ENCODE data around the gene ALKBH3.

The ALKBH3 gene

DNA sequence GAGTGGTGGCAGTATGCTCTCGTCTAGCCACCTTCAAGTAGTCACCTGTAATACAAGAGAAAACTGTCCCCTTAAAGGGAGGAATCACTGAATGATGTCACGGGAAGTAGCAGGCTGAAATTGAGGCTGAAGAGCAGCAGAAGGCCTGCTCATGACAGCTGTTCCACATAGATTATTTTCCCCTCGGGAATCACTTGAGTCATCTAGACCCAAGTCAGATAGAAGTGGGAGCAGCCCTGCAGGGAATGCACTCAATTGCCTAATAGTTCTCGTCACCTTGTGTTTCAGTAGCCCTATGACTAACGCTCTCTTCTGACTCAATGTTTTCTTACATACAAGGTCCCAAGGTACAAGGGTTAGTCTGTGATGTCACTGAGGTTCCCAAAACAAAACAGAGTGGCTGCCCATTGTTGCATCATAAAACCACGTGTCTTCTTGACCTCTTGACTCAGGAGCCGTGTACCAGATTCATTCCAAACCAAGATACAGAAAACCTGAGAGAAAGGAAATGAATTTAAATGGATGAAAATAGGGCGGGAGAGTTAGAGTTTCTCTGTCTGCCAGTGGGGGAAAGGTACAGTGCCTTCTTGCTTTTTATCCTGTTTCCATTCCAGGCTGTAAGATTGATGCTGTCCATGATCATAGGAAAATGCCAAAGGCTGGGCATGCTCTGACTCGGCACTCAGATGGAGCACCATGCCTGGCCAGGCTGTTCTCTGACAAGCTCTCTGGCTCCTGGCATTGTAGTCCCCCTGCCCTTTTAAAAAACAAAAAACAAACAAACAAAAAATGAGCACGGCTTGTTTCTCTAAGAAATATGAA lies 40.2 kb downstream of the ALKBH3 start:
- DNase-seq: peak; percentile 62
- Histone ChIP-seq H2BK15ac (replicated peaks; ENCODE audit: low read depth) (no peak overlapping the region), H3K36me3 (ENCODE audit: control insufficient read depth, insufficient read depth, low read length) (no peaks in the 10 kb centered on the region), H3K4me2 (ENCODE audit: low read length) (no peak overlapping the region), H3K79me1 (ENCODE audit: low read length) (no peaks in the 10 kb centered on the region), H3K4me1 (ENCODE audit: control insufficient read depth, low read depth, low read length) (no peaks in the 10 kb centered on the region), H3K27me3 (ENCODE audit: insufficient read depth, low read length, poor library complexity) (no peaks in the 10 kb centered on the region), H3K79me2 (ENCODE audit: control insufficient read depth, insufficient read depth, low read length) (no peaks in the 10 kb centered on the region), H4K5ac (ENCODE audit: low read length) (no peak overlapping the region), H3K9ac (ENCODE audit: low read length) (no peak overlapping the region), H3K4me3 (ENCODE audit: low read length) (no peak overlapping the region), H4K8ac (ENCODE audit: low read depth, low read length) (no peak overlapping the region), H2BK120ac (ENCODE audit: low read depth, low read length) (no peak overlapping the region), H3K23ac (ENCODE audit: low read length) (no peak overlapping the region), H2AK5ac (ENCODE audit: low read length) (no peak overlapping the region), H3K4ac (ENCODE audit: low read depth, low read length) (no peak overlapping the region), H3K18ac (ENCODE audit: low read length) (no peak overlapping the region), H3K56ac (ENCODE audit: low read length) (no peak overlapping the region), H3K27ac (ENCODE audit: low read depth, low read length) (no peak overlapping the region), H2BK5ac (ENCODE audit: low read length) (no peak overlapping the region)
- WGBS (ENCODE audit: extremely low coverage, insufficient coverage, low lambda C conversion rate): no CpG with 5 or more reads among the region's 10 CpGs

DNA sequence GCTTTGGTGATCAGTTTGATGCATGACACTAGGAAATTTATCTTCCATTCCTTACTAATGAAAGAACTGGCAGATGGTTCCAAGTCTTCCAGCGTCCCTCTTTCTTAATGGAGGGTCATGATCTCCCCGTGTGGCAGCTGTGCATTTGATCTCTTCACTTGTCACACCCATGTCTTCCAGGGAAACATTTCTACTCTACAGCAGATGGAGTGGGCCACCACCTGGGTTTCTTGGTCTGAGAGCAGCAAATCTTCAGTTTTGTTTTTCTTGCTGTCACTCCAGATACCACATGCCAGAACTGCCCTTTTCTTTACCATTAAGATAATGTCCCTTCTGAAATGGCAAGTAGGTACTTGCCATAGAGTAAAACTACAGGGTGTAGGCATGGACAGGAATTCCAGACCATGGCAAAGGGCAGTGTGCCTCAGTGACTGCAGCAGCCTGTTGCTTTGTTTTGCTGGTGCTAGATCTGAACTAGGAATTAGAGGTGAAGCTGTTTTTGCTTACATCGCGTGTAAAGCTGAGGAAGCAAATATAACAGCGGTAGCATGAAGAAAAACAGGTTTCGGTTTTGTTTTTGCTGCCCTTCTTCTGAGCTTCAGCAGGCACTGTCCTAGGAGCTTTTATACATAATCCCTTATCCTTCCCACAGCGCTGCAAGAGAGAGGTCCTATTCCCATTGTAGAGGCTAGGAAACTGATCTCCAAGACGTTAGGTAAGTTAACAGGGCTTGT lies 41.1 kb downstream of the ALKBH3 start:
- Histone ChIP-seq H2BK15ac (replicated peaks; ENCODE audit: low read depth) (no peak overlapping the region), H2BK120ac (ENCODE audit: low read depth, low read length) (no peak overlapping the region), H3K9ac (ENCODE audit: low read length) (no peak overlapping the region), H3K4me3 (ENCODE audit: low read length) (no peak overlapping the region), H3K4me1 (ENCODE audit: control insufficient read depth, low read depth, low read length) (no peaks in the 10 kb centered on the region), H3K36me3 (ENCODE audit: control insufficient read depth, insufficient read depth, low read length) (no peaks in the 10 kb centered on the region), H2AK5ac (ENCODE audit: low read length) (no peak overlapping the region), H3K27ac (ENCODE audit: low read depth, low read length) (no peak overlapping the region), H3K4me2 (ENCODE audit: low read length) (no peak overlapping the region), H3K79me2 (ENCODE audit: control insufficient read depth, insufficient read depth, low read length) (no peaks in the 10 kb centered on the region), H3K23ac (ENCODE audit: low read length) (no peak overlapping the region), H4K8ac (ENCODE audit: low read depth, low read length) (no peak overlapping the region), H4K5ac (ENCODE audit: low read length) (no peak overlapping the region), H2BK5ac (ENCODE audit: low read length) (no peak overlapping the region), H3K18ac (ENCODE audit: low read length) (no peak overlapping the region), H3K27me3 (ENCODE audit: insufficient read depth, low read length, poor library complexity) (no peaks in the 10 kb centered on the region), H3K56ac (ENCODE audit: low read length) (no peak overlapping the region), H3K79me1 (ENCODE audit: low read length) (no peaks in the 10 kb centered on the region), H3K4ac (ENCODE audit: low read depth, low read length) (no peak overlapping the region)
- no CpG with 5 or more reads among the region's 8 CpGs for WGBS (ENCODE audit: extremely low coverage, insufficient coverage, low lambda C conversion rate)
- no peak for DNase-seq

DNA sequence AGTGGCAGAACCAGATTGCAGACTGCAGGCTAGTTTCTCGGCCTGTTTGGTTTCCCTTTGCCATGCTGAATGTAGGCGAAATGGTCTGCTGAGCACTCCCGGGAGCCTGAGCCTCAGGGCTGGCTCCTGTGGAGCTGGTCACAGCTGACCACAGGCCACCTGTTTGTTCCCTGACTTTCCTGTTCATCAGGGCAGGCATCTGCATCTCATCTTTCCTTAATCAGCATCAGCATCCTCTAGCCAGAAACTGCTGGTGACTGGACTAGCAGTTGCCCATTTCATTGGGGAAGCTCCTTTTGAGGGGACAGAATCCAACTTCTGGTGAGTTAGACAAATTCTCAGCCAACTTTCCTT lies 41.6 kb downstream of the ALKBH3 start:
- WGBS (ENCODE audit: extremely low coverage, insufficient coverage, low lambda C conversion rate): no CpG with 5 or more reads among the region's 3 CpGs
- Histone ChIP-seq H3K4me2 (ENCODE audit: low read length) (no peak overlapping the region), H3K56ac (ENCODE audit: low read length) (no peak overlapping the region), H3K4ac (ENCODE audit: low read depth, low read length) (no peak overlapping the region), H4K8ac (ENCODE audit: low read depth, low read length) (no peak overlapping the region), H3K79me1 (ENCODE audit: low read length) (no peaks in the 10 kb centered on the region), H2BK15ac (replicated peaks; ENCODE audit: low read depth) (no peak overlapping the region), H3K18ac (ENCODE audit: low read length) (no peak overlapping the region), H3K4me1 (ENCODE audit: control insufficient read depth, low read depth, low read length) (no peaks in the 10 kb centered on the region), H2BK5ac (ENCODE audit: low read length) (no peak overlapping the region), H3K9ac (ENCODE audit: low read length) (no peak overlapping the region), H3K36me3 (ENCODE audit: control insufficient read depth, insufficient read depth, low read length) (no peaks in the 10 kb centered on the region), H3K27ac (ENCODE audit: low read depth, low read length) (no peak overlapping the region), H3K4me3 (ENCODE audit: low read length) (no peak overlapping the region), H3K23ac (ENCODE audit: low read length) (no peak overlapping the region), H4K5ac (ENCODE audit: low read length) (no peak overlapping the region), H2AK5ac (ENCODE audit: low read length) (no peak overlapping the region), H3K79me2 (ENCODE audit: control insufficient read depth, insufficient read depth, low read length) (no peaks in the 10 kb centered on the region), H2BK120ac (ENCODE audit: low read depth, low read length) (no peak overlapping the region), H3K27me3 (ENCODE audit: insufficient read depth, low read length, poor library complexity) (no peaks in the 10 kb centered on the region)
- DNase-seq: no peak

GRCh38 chr11:43922744-43923405 lies 42.2 kb downstream of the ALKBH3 start:
- no peak for DNase-seq
- H3K18ac ChIP-seq (ENCODE audit: low read length): no peak overlapping the region

GRCh38 chr11:43923406-43924111 lies 42.9 kb downstream of the ALKBH3 start:
- Histone ChIP-seq H3K23ac (ENCODE audit: low read length) (no peak overlapping the region), H2AK5ac (ENCODE audit: low read length) (no peak overlapping the region), H3K4me2 (ENCODE audit: low read length) (no peak overlapping the region), H3K27ac (ENCODE audit: low read depth, low read length) (no peak overlapping the region), H3K36me3 (ENCODE audit: control insufficient read depth, insufficient read depth, low read length) (no peaks in the 10 kb centered on the region), H3K4ac (ENCODE audit: low read depth, low read length) (no peak overlapping the region), H3K79me1 (ENCODE audit: low read length) (no peaks in the 10 kb centered on the region), H4K8ac (ENCODE audit: low read depth, low read length) (no peak overlapping the region), H3K56ac (ENCODE audit: low read length) (no peak overlapping the region), H3K4me3 (ENCODE audit: low read length) (no peak overlapping the region), H2BK5ac (ENCODE audit: low read length) (no peak overlapping the region), H3K18ac (ENCODE audit: low read length) (no peak overlapping the region), H3K27me3 (ENCODE audit: insufficient read depth, low read length, poor library complexity) (no peaks in the 10 kb centered on the region), H2BK15ac (replicated peaks; ENCODE audit: low read depth) (no peak overlapping the region), H3K79me2 (ENCODE audit: control insufficient read depth, insufficient read depth, low read length) (no peaks in the 10 kb centered on the region), H3K4me1 (ENCODE audit: control insufficient read depth, low read depth, low read length) (no peaks in the 10 kb centered on the region), H2BK120ac (ENCODE audit: low read depth, low read length) (no peak overlapping the region), H4K5ac (ENCODE audit: low read length) (no peak overlapping the region), H3K9ac (ENCODE audit: low read length) (no peak overlapping the region)
- no CpG with 5 or more reads among the region's 8 CpGs for WGBS (ENCODE audit: extremely low coverage, insufficient coverage, low lambda C conversion rate)
- DNase-seq: peak; percentile 73

More at GRCh38 chr11:43922744-43923405, 42.2 kb downstream of the ALKBH3 start:
- Histone ChIP-seq H2BK15ac (replicated peaks; ENCODE audit: low read depth) (no peak overlapping the region), H3K9ac (ENCODE audit: low read length) (no peak overlapping the region), H3K56ac (ENCODE audit: low read length) (no peak overlapping the region), H4K5ac (ENCODE audit: low read length) (no peak overlapping the region), H3K4me3 (ENCODE audit: low read length) (no peak overlapping the region), H3K4me1 (ENCODE audit: control insufficient read depth, low read depth, low read length) (no peaks in the 10 kb centered on the region), H2BK120ac (ENCODE audit: low read depth, low read length) (no peak overlapping the region), H3K79me1 (ENCODE audit: low read length) (no peaks in the 10 kb centered on the region), H3K79me2 (ENCODE audit: control insufficient read depth, insufficient read depth, low read length) (no peaks in the 10 kb centered on the region), H2BK5ac (ENCODE audit: low read length) (no peak overlapping the region), H3K4ac (ENCODE audit: low read depth, low read length) (no peak overlapping the region), H2AK5ac (ENCODE audit: low read length) (no peak overlapping the region), H3K27me3 (ENCODE audit: insufficient read depth, low read length, poor library complexity) (no peaks in the 10 kb centered on the region), H3K36me3 (ENCODE audit: control insufficient read depth, insufficient read depth, low read length) (no peaks in the 10 kb centered on the region), H3K23ac (ENCODE audit: low read length) (no peak overlapping the region), H3K4me2 (ENCODE audit: low read length) (no peak overlapping the region), H4K8ac (ENCODE audit: low read depth, low read length) (no peak overlapping the region), H3K27ac (ENCODE audit: low read depth, low read length) (no peak overlapping the region)
- WGBS (ENCODE audit: extremely low coverage, insufficient coverage, low lambda C conversion rate): no CpG with 5 or more reads among the region's 6 CpGs

Measured in mesendoderm (in vitro differentiated cells).